ENCODE measurements around the gene CD40LG.

CD40LG gene

DNA sequence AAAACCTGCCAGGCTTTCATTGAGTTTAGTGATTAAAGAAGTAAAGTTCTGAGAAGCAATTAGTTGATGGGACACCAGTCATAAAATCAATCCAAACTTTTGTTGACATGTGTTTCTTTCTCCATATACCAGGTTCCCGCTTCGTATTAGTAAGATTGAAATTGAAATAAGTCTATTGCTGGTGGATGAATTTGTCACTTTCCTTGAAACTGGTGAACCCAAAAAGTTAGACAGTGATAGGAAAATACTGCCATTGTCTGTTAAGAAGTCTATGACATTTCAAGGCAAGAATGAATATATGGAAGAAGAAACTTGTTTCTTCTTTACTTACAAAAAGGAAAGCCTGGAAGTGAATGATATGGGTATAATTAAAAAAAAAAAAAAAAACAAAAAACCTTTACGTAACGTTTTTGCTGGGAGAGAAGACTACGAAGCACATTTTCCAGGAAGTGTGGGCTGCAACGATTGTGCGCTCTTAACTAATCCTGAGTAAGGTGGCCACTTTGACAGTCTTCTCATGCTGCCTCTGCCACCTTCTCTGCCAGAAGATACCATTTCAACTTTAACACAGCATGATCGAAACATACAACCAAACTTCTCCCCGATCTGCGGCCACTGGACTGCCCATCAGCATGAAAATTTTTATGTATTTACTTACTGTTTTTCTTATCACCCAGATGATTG is at the start of gene CD40LG:
Gene CD40LG, plus strand, starts transcription at position 482 of the 684 bp plus-strand sequence. Its CDS starts 91 bp downstream, at position 573.
- no peak for TF ChIP-seq FOXP2 (optimal IDR thresholded peaks at IDR 0.05; ENCODE audit: control extremely low read depth, extremely low read length, insufficient read depth)
- no peak for TF ChIP-seq POLR2AphosphoS5 (IDR thresholded peaks at IDR 0.05; ENCODE audit: borderline replicate concordance, low read depth, low read length)
- TF ChIP-seq EZH2 (IDR thresholded peaks at IDR 0.05): no peak
- DNase-seq (ENCODE audit: low read depth, low spot score): no peak
- Histone ChIP-seq H3K4me3 (no peak within 1 kb of the TSS), H3K9ac (ENCODE audit: insufficient read length) (no peak within 1 kb of the TSS), H3K9me3 (ENCODE audit: low read depth, low read length) (no peaks in the 10 kb centered on the region), H3K36me3 (ENCODE audit: insufficient read depth, low read length) (no peaks in the 10 kb centered on the region), H3K27ac (no peak within 1 kb of the TSS)

DNA sequence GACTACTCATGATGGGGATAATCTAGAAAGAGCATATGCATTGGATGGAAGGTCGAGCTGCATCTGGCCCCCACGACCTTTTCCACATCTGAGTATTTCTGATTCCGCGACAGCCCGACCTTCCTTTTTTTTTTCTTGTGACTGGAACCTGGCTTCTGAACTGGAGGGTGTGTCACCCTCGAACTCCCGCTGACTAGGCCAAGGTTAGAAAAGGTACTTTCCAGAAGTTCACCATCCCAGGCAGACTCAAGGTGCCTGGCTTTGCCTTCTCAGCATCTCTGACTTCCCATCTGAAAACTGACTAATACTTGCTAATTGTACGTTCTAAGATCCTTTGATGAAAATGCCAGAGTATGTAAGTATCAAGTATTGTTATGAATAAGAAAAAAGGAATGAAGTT is 49.3 kb upstream of the CD40LG start:
- H3K4me3 ChIP-seq: no peak overlapping the region
- H3K9ac ChIP-seq (ENCODE audit: insufficient read length): no peak overlapping the region
- H3K9me3 ChIP-seq (ENCODE audit: low read depth, low read length): no peaks in the 10 kb centered on the region
- H3K36me3 ChIP-seq (ENCODE audit: insufficient read depth, low read length): no peaks in the 10 kb centered on the region
- no peak for DNase-seq (ENCODE audit: low read depth, low spot score)
- TF ChIP-seq FOXP2 (optimal IDR thresholded peaks at IDR 0.05; ENCODE audit: control extremely low read depth, extremely low read length, insufficient read depth) (no peak), POLR2AphosphoS5 (IDR thresholded peaks at IDR 0.05; ENCODE audit: borderline replicate concordance, low read depth, low read length) (no peak), EZH2 (IDR thresholded peaks at IDR 0.05) (no peak)
- H3K27ac ChIP-seq: no peak overlapping the region

DNA sequence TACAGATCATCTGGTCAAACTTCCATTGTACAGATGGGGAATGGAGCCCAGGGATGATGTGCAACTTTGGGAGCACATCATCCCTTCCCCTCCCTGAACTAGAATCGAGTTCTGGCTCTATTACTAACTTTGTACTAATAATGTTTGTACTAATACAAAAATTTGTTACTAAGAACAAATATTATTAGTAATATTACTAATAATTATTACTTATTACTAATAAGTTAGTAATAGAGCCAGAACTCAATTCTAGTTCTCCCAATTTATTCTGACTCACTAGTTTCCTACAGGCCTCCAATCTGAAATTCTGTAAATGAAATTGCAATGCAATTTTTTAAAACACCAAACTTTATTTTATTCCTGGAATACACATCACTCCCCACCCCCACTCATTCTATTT is 47.9 kb upstream of the CD40LG start:
- no peak for DNase-seq (ENCODE audit: low read depth, low spot score)
- Histone ChIP-seq H3K36me3 (ENCODE audit: insufficient read depth, low read length) (no peaks in the 10 kb centered on the region), H3K27ac (no peak overlapping the region), H3K4me3 (no peak overlapping the region), H3K9ac (ENCODE audit: insufficient read length) (no peak overlapping the region), H3K9me3 (ENCODE audit: low read depth, low read length) (no peaks in the 10 kb centered on the region)
- no peak for TF ChIP-seq FOXP2 (optimal IDR thresholded peaks at IDR 0.05; ENCODE audit: control extremely low read depth, extremely low read length, insufficient read depth)
- no peak for TF ChIP-seq EZH2 (IDR thresholded peaks at IDR 0.05)
- TF ChIP-seq POLR2AphosphoS5 (IDR thresholded peaks at IDR 0.05; ENCODE audit: borderline replicate concordance, low read depth, low read length): no peak

DNA sequence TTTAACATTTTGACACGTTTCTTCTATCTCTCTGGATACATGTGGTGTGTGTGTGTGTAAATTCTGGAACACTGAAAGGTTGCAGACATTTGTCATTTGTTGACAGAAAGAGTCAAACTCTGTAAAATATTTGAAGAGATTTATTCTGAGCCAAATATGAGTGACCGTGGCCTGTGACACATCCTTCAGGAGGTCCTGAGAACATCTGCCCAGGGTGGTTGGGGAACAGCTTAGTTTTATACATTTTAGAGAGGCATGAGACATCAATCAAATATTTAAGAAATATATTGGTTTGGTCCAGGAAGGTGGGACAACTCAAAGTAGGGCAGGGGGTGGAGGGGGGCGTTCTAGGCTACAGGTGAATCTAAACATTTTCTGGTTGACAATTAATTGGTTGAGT is 40.7 kb upstream of the CD40LG start:
- H3K9me3 ChIP-seq (ENCODE audit: low read depth, low read length): no peaks in the 10 kb centered on the region
- no peak for DNase-seq (ENCODE audit: low read depth, low spot score)
- H3K9ac ChIP-seq (ENCODE audit: insufficient read length): no peak overlapping the region
- H3K27ac ChIP-seq: no peak overlapping the region
- H3K4me3 ChIP-seq: no peak overlapping the region
- TF ChIP-seq POLR2AphosphoS5 (IDR thresholded peaks at IDR 0.05; ENCODE audit: borderline replicate concordance, low read depth, low read length) (no peak), EZH2 (IDR thresholded peaks at IDR 0.05) (no peak)
- H3K36me3 ChIP-seq (ENCODE audit: insufficient read depth, low read length): no peaks in the 10 kb centered on the region

DNA sequence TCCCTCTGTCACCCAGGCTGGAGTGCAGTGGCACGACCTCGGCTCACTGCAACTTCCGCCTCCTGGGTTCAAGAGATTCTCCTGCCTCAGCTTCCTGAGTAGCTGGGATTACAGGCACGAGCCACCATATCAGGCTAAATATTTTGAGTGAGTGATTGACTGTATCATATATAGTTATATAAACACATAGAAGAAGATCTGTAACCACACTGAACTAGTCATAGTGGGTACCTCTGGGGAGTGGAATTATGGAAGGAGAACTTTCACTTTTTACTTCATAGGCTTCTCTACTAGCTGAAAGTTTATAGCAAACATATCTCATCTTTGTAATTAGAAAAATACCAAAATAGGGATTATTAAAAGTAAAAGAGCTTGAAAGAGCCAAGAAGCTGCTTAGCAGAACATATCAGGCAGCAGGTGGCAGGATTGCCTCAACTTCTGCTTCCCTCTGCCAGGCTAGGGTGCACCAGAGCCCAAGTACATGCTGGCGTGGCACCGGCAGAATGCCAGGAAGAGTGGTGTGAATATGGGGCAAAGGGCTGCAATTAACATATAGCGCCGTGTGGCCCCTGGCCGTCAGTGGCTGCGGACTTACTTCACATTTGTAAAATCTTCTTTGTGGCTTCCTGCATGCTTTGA is 39.5 kb upstream of the CD40LG start:
- no peaks in the 10 kb centered on the region for H3K36me3 ChIP-seq (ENCODE audit: insufficient read depth, low read length)
- no peak overlapping the region for H3K9ac ChIP-seq (ENCODE audit: insufficient read length)
- H3K4me3 ChIP-seq: no peak overlapping the region
- no peak for DNase-seq (ENCODE audit: low read depth, low spot score)
- H3K27ac ChIP-seq: peak overlapping the region; percentile 49; the same call in 1 of the 2 replicates
- TF ChIP-seq EZH2 (IDR thresholded peaks at IDR 0.05) (no peak), FOXP2 (optimal IDR thresholded peaks at IDR 0.05; ENCODE audit: control extremely low read depth, extremely low read length, insufficient read depth) (no peak), POLR2AphosphoS5 (IDR thresholded peaks at IDR 0.05; ENCODE audit: borderline replicate concordance, low read depth, low read length) (no peak)
- no peaks in the 10 kb centered on the region for H3K9me3 ChIP-seq (ENCODE audit: low read depth, low read length)

DNA sequence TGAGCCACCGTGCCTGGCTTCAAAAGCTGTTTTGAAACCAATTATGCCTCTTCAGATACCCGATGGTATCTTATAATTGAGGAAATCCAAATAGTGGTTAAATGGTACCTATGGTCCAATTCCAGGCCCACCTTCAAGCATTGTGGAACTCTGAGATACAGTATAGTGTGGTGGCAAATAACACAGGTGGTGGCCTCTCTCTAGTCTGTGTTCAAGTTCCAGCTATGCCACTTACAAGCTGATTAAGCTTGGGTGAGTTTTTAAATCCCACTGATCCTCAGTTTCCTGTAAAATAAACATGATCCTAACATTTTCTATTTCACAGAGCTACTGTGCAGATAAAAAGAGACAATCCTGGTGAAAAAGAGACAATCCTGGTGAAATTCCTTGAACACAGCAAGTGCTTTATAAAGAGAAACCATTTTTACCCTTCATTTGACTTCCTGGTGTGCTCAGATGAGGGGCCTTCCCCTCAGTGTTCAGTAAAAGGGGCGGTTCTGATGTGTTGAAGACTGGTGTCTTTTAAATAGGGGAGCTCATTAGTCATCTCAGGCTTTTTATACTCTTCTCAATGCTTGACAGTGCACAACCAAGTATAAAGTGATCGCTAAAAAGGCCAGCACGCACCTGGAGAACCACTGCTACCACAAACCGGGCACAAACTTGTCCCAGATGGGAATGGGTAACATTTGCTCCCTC is 30.8 kb upstream of the CD40LG start:
- TF ChIP-seq EZH2 (IDR thresholded peaks at IDR 0.05): no peak
- no peak for TF ChIP-seq FOXP2 (optimal IDR thresholded peaks at IDR 0.05; ENCODE audit: control extremely low read depth, extremely low read length, insufficient read depth)
- TF ChIP-seq POLR2AphosphoS5 (IDR thresholded peaks at IDR 0.05; ENCODE audit: borderline replicate concordance, low read depth, low read length): no peak
- no peaks in the 10 kb centered on the region for H3K36me3 ChIP-seq (ENCODE audit: insufficient read depth, low read length)
- DNase-seq (ENCODE audit: low read depth, low spot score): no peak
- no peak overlapping the region for H3K4me3 ChIP-seq
- no peak overlapping the region for H3K27ac ChIP-seq
- H3K9me3 ChIP-seq (ENCODE audit: low read depth, low read length): no peaks in the 10 kb centered on the region
- H3K9ac ChIP-seq (ENCODE audit: insufficient read length): no peak overlapping the region

DNA sequence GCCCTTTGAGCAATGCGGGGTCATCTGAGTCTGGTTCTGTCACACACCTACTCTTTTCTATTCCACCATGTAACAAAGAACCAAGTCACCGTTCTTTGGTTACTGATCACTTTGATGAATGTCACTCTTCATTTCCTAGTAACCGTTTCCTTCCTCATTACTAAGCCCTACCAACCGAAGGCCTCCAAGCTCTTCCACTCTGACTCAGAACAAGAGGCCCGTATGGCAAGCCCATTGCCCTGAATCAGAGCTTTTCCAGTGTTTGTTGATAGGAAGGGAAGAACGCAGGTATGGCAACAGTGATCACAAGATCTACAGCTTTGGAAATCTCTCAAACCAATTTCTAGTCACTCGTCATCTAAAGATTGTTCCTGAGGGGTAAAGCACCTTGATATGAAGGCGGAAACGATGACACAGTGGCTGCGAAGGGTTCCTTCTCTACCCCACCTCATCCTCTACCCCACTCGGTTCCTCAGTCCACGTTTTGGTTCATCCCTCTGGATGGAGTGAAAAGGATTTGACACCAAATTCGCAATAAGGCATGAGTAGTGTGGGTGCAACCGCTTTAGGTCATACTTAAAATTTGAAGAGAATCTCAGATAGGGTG is 28.0 kb upstream of the CD40LG start:
- TF ChIP-seq FOXP2 (optimal IDR thresholded peaks at IDR 0.05; ENCODE audit: control extremely low read depth, extremely low read length, insufficient read depth) (no peak), EZH2 (IDR thresholded peaks at IDR 0.05) (no peak), POLR2AphosphoS5 (IDR thresholded peaks at IDR 0.05; ENCODE audit: borderline replicate concordance, low read depth, low read length) (no peak)
- H3K9me3 ChIP-seq (ENCODE audit: low read depth, low read length): no peaks in the 10 kb centered on the region
- no peak overlapping the region for H3K9ac ChIP-seq (ENCODE audit: insufficient read length)
- no peaks in the 10 kb centered on the region for H3K36me3 ChIP-seq (ENCODE audit: insufficient read depth, low read length)
- no peak overlapping the region for H3K4me3 ChIP-seq
- no peak for DNase-seq (ENCODE audit: low read depth, low spot score)
- no peak overlapping the region for H3K27ac ChIP-seq

DNA sequence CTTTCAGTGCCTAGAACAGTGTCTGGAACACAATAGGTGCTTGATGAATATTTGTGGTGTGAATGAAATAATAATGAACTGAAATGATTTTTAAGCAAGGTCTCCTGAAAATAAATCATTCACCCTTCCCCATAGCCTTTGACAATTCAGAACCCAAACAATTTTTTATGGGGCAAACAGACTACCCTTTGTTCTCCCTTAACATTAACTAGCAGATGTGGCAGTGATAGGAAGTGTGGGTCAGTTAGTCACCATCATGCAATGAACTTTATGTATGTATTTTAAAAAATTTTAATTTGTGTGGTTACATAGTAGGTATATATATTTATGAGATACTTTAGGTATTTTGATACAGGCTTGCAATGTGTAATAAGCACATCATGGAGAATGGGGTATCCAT is 27.2 kb upstream of the CD40LG start:
- no peak overlapping the region for H3K27ac ChIP-seq
- TF ChIP-seq POLR2AphosphoS5 (IDR thresholded peaks at IDR 0.05; ENCODE audit: borderline replicate concordance, low read depth, low read length) (no peak), FOXP2 (optimal IDR thresholded peaks at IDR 0.05; ENCODE audit: control extremely low read depth, extremely low read length, insufficient read depth) (no peak)
- H3K9me3 ChIP-seq (ENCODE audit: low read depth, low read length): no peaks in the 10 kb centered on the region
- no peaks in the 10 kb centered on the region for H3K36me3 ChIP-seq (ENCODE audit: insufficient read depth, low read length)
- no peak for DNase-seq (ENCODE audit: low read depth, low spot score)
- no peak overlapping the region for H3K9ac ChIP-seq (ENCODE audit: insufficient read length)
- no peak overlapping the region for H3K4me3 ChIP-seq

Data from SK-N-MC (cell line).